Keratinocyte (primary cell): ENCODE results near the gene BCO1.

Source experiments
- CTCF ChIP-seq, 3 experiments: IDR thresholded peaks in 1 of 3; conservative IDR thresholded peaks in 1 of 3; optimal IDR thresholded peaks in 1 of 3; 2 replicates in 2 of 3; 3 replicates in 1 of 3; pipeline versions ENCODE3 to v1.5.1; 2011; ENCODE audit warnings: low read length in 3 of 3, mild to moderate bottlenecking in 3 of 3, moderate library complexity in 2 of 3, control low read depth in 1 of 3, inconsistent platforms in 1 of 3; ENCODE audit not compliant: insufficient read depth in 2 of 3; ENCODE audit errors: extremely low read depth in 1 of 3
- EZH2 ChIP-seq: IDR thresholded peaks from one replicate; pipeline ENCODE4 v1.6.1; 2012; ENCODE audit warnings: inconsistent platforms, mild to moderate bottlenecking, low read length, moderate library complexity

DNA sequence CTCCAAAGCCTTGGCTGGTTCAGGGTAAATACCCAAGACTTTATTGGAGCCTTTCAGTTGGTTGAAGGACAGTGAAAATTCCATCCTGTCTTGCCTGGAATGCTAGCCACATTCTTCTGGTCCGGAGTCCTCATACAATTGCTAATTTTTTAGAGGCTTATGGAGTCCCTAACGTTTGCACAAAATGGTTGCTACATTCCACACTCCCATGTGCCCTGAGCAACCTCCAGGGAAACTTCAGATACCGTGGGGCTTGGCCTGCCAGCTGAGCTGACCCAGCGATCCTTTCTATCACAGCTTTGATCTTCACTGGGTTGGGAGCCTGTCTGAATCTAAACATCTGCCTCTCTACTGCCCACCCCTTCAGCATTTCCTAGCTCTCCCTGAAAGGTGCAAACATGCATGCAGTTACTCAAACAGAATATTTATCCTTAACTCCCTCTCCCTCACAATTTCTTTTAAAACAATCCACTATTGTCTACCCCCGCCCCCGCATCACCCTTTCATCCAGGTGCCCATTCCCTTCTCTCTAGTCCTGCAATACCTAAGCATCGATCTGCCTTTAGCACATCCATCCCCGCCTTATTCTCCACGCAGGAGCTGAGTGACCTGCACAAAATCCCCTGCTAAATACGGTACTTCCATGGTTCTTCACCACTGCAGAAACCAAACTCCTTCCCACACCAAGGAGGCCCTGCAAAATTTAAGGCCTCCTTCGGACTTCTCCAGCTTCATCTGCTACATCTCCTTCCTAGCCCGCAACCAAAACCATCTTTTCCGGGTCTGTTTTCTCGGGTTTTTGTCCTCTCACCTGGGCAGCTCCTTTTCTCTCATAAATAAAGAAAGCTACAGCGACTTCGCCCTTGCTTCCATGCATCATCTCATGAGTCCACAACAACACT, 75.5 kb downstream of the BCO1 start:
- TF ChIP-seq CTCF (optimal IDR thresholded peaks at IDR 0.05 in 1 of 3, IDR thresholded peaks at IDR 0.05 in 1 of 3, conservative IDR thresholded peaks at IDR 0.05 in 1 of 3; ENCODE audit: extremely low read depth in 1 of 3, insufficient read depth in 2 of 3, low read length in 3 of 3) (no peak), EZH2 (no peak)
